WTC11 (cell line): ENCODE measurements around the gene ACSS3. TPM values are rescaled to one million over a fixed set of nuclear protein-coding genes. Genes with fewer than 3 reads are reported as not detected.

ENCODE experiments used
- AR ChIP-seq: fragments of 250-450 bp; sonication (Bioruptor Pico); IDR thresholded peaks from 2 replicates; pipeline ENCODE4 v1.9.0; 2021; ENCODE audit warnings: mild to moderate bottlenecking
- ARID4B ChIP-seq: sonication (generic); formaldehyde crosslinking; IDR thresholded peaks from 2 replicates; pipeline ENCODE4 v1.8.0; 2023; ENCODE audit warnings: missing genetic modification reagents, mild to moderate bottlenecking, borderline replicate concordance
- ATF1 ChIP-seq: sonication (generic); formaldehyde crosslinking; IDR thresholded peaks from 2 replicates; pipeline ENCODE4 v1.8.1; 2023; ENCODE audit warnings: mild to moderate bottlenecking, moderate library complexity, missing genetic modification reagents
- CBFB ChIP-seq: sonication (generic); formaldehyde crosslinking; IDR thresholded peaks from 2 replicates; pipeline ENCODE4 v1.8.1; 2022; ENCODE audit warnings: mild to moderate bottlenecking, low read depth, missing genetic modification reagents
- CREM ChIP-seq: sonication (generic); formaldehyde crosslinking; IDR thresholded peaks from 2 replicates; pipeline ENCODE4 v1.8.1; 2022; ENCODE audit warnings: mild to moderate bottlenecking, missing genetic modification reagents, moderate library complexity
- ERG ChIP-seq: fragments of 250-450 bp; sonication (Bioruptor Pico); IDR thresholded peaks from 2 replicates; pipeline ENCODE4 v1.8.0; 2021; ENCODE audit warnings: mild to moderate bottlenecking
- ETV6 ChIP-seq: sonication (generic); formaldehyde crosslinking; IDR thresholded peaks from 2 replicates; pipeline ENCODE4 v1.8.1; 2022; ENCODE audit warnings: mild to moderate bottlenecking, missing genetic modification reagents
- GABPB1 ChIP-seq: sonication (generic); formaldehyde crosslinking; IDR thresholded peaks from 2 replicates; pipeline ENCODE4 v1.8.1; 2023; ENCODE audit warnings: mild to moderate bottlenecking, missing genetic modification reagents
- KAT7 ChIP-seq: sonication (generic); formaldehyde crosslinking; IDR thresholded peaks from 2 replicates; pipeline ENCODE4 v1.8.1; 2023; ENCODE audit warnings: missing genetic modification reagents, mild to moderate bottlenecking, borderline replicate concordance
- NFYB ChIP-seq: sonication (generic); formaldehyde crosslinking; conservative IDR thresholded peaks from 2 replicates; pipeline ENCODE4 v1.8.0; 2022; ENCODE audit warnings: low read depth, missing genetic modification reagents
- RELA ChIP-seq: sonication (generic); formaldehyde crosslinking; IDR thresholded peaks from 2 replicates; pipeline ENCODE4 v1.8.1; 2022; ENCODE audit warnings: missing genetic modification reagents, mild to moderate bottlenecking, borderline replicate concordance
- ZNF219 ChIP-seq: sonication (generic); formaldehyde crosslinking; IDR thresholded peaks from 2 replicates; pipeline ENCODE4 v1.8.0; 2023; ENCODE audit warnings: missing genetic modification reagents, mild to moderate bottlenecking, borderline replicate concordance
- ZNF317 ChIP-seq: sonication (generic); formaldehyde crosslinking; IDR thresholded peaks from 2 replicates; pipeline ENCODE4 v1.8.1; 2023; ENCODE audit warnings: low read depth, mild to moderate bottlenecking, moderate library complexity, missing genetic modification reagents, borderline replicate concordance
- ZNF512 ChIP-seq: sonication (generic); formaldehyde crosslinking; IDR thresholded peaks from 2 replicates; pipeline ENCODE4 v1.8.1; 2022; ENCODE audit warnings: missing genetic modification reagents, borderline replicate concordance
- total RNA-seq: library from RNA; stranded (reverse); gene quantifications from 3 replicates; pipeline ENCODE4 v1.2.3, GENCODE V29; 2021
- TF ChIP-seq, protein P1 (sequence below): sonication (generic); formaldehyde crosslinking; conservative IDR thresholded peaks from 2 replicates; pipeline ENCODE4 v1.8.1; 2023; ENCODE audit warnings: mild to moderate bottlenecking, low read depth, missing genetic modification reagents, moderate library complexity
- TF ChIP-seq, protein P2 (sequence below): sonication (generic); formaldehyde crosslinking; IDR thresholded peaks from 2 replicates; pipeline ENCODE4 v1.8.1; 2023; ENCODE audit warnings: mild to moderate bottlenecking, missing genetic modification reagents, moderate library complexity
- TF ChIP-seq, protein P3 (sequence below): sonication (generic); formaldehyde crosslinking; IDR thresholded peaks from 2 replicates; pipeline ENCODE4 v1.8.1; 2023; ENCODE audit warnings: mild to moderate bottlenecking, missing genetic modification reagents

Gene ACSS3
- total RNA-seq, 1 experiment from 2014 or later, result 18.6 TPM

- TF ChIP-seq ARID4B (CRISPR knock-in tag), result no peak
- TF ChIP-seq, protein P1, sequence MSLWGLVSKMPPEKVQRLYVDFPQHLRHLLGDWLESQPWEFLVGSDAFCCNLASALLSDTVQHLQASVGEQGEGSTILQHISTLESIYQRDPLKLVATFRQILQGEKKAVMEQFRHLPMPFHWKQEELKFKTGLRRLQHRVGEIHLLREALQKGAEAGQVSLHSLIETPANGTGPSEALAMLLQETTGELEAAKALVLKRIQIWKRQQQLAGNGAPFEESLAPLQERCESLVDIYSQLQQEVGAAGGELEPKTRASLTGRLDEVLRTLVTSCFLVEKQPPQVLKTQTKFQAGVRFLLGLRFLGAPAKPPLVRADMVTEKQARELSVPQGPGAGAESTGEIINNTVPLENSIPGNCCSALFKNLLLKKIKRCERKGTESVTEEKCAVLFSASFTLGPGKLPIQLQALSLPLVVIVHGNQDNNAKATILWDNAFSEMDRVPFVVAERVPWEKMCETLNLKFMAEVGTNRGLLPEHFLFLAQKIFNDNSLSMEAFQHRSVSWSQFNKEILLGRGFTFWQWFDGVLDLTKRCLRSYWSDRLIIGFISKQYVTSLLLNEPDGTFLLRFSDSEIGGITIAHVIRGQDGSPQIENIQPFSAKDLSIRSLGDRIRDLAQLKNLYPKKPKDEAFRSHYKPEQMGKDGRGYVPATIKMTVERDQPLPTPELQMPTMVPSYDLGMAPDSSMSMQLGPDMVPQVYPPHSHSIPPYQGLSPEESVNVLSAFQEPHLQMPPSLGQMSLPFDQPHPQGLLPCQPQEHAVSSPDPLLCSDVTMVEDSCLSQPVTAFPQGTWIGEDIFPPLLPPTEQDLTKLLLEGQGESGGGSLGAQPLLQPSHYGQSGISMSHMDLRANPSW (CRISPR knock-in tag), result no peak
- no peak for TF ChIP-seq RELA (CRISPR knock-in tag)
- TF ChIP-seq, protein P2, sequence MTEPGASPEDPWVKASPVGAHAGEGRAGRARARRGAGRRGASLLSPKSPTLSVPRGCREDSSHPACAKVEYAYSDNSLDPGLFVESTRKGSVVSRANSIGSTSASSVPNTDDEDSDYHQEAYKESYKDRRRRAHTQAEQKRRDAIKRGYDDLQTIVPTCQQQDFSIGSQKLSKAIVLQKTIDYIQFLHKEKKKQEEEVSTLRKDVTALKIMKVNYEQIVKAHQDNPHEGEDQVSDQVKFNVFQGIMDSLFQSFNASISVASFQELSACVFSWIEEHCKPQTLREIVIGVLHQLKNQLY, result no peak
- TF ChIP-seq ATF1 (CRISPR knock-in tag), result no peak
- no peak for TF ChIP-seq CREM (CRISPR knock-in tag)
- TF ChIP-seq KAT7 (CRISPR knock-in tag), result no peak
- TF ChIP-seq ZNF317, result no peak
- TF ChIP-seq NFYB (CRISPR knock-in tag), result no peak
- no peak for TF ChIP-seq ERG (CRISPR knock-in tag)
- TF ChIP-seq AR (CRISPR knock-in tag), result no peak
- no peak for TF ChIP-seq ZNF219
- TF ChIP-seq CBFB, result no peak
- no peak for TF ChIP-seq GABPB1
- TF ChIP-seq ETV6 (CRISPR knock-in tag), result no peak
- TF ChIP-seq ZNF512 (CRISPR knock-in tag), result no peak
- TF ChIP-seq, protein P3, sequence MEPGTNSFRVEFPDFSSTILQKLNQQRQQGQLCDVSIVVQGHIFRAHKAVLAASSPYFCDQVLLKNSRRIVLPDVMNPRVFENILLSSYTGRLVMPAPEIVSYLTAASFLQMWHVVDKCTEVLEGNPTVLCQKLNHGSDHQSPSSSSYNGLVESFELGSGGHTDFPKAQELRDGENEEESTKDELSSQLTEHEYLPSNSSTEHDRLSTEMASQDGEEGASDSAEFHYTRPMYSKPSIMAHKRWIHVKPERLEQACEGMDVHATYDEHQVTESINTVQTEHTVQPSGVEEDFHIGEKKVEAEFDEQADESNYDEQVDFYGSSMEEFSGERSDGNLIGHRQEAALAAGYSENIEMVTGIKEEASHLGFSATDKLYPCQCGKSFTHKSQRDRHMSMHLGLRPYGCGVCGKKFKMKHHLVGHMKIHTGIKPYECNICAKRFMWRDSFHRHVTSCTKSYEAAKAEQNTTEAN (CRISPR knock-in tag), result no peak
These were observed 218.9 kb downstream of the ACSS3 start (continued) for GRCh38 chr12:81296556-81297305.
